ENCODE data around the gene BCAS4.

BCAS4 gene

DNA sequence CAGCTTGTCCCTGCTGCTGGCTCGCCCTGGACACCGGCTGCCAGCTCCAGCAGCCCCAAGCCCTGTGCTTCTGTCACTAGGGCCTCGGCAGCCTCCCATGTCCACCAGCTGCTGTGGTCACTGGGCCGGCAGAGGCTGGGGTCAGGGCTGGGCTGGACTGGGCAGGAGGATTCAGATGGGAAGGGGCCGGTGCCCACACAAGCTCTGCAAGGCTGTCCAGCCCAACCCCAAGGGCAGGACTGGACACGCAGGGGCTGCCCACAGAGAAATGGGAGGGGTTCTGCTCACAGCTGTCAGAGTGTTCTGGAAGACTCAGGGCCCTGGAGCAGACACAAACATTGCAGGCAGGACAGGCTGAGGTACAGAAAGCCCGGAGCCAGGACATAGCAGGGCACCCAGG lies 70.7 kb downstream of the BCAS4 start:
- TF ChIP-seq, protein P1, sequence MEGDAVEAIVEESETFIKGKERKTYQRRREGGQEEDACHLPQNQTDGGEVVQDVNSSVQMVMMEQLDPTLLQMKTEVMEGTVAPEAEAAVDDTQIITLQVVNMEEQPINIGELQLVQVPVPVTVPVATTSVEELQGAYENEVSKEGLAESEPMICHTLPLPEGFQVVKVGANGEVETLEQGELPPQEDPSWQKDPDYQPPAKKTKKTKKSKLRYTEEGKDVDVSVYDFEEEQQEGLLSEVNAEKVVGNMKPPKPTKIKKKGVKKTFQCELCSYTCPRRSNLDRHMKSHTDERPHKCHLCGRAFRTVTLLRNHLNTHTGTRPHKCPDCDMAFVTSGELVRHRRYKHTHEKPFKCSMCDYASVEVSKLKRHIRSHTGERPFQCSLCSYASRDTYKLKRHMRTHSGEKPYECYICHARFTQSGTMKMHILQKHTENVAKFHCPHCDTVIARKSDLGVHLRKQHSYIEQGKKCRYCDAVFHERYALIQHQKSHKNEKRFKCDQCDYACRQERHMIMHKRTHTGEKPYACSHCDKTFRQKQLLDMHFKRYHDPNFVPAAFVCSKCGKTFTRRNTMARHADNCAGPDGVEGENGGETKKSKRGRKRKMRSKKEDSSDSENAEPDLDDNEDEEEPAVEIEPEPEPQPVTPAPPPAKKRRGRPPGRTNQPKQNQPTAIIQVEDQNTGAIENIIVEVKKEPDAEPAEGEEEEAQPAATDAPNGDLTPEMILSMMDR (IDR thresholded peaks at IDR 0.05): no peak
- no peaks in the 10 kb centered on the region for H3K4me1 ChIP-seq
- intact Hi-C loops (cut with DNase I; ENCODE audit: low total_unique reads): no loop called here
- no peaks in the 10 kb centered on the region for H3K9me3 ChIP-seq
- no peak for DNase-seq
- no peaks in the 10 kb centered on the region for H3K36me3 ChIP-seq
- H3K27ac ChIP-seq: no peak overlapping the region
- H3K27me3 ChIP-seq: no peaks in the 10 kb centered on the region
- H3K4me3 ChIP-seq: no peak overlapping the region

DNA sequence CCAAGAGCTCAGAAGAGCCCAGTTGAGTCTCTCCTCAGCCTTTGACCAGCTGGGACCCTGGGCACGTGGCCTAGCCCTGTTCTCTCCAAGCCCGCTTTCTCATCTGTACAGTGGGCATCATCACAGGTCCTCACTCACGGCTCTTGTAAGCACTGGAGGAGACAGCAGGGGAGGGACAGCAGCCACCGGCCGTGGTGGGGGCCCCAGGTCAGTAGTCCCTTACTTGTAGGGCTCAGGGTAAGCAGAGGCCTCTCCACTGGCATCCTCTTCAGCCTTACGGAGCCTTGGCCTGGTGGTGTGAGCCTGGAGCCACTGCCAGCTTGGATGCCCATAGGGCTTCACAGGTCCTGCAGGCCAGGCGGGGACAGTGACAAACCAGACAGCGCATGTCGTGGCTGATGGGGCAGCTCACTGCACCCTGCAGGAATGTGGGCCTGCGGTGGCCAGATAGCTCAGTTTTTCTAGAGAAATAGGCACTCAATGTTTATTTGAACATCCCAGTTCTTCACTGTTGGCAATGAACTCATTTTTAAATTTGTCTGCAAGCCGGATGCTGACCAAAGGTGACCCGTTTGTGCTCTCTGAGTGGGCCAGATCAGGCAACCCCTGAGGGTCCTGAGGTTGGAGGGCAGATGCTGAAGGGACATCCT lies 71.3 kb downstream of the BCAS4 start:
- H3K4me1 ChIP-seq: no peaks in the 10 kb centered on the region
- H3K4me3 ChIP-seq: no peak overlapping the region
- intact Hi-C loops (cut with DNase I; ENCODE audit: low total_unique reads): no loop called here
- H3K36me3 ChIP-seq: no peaks in the 10 kb centered on the region
- H3K9me3 ChIP-seq: no peaks in the 10 kb centered on the region
- DNase-seq: no peak
- no peak overlapping the region for H3K27ac ChIP-seq
- TF ChIP-seq, protein P1 (IDR thresholded peaks at IDR 0.05): no peak
- no peaks in the 10 kb centered on the region for H3K27me3 ChIP-seq

DNA sequence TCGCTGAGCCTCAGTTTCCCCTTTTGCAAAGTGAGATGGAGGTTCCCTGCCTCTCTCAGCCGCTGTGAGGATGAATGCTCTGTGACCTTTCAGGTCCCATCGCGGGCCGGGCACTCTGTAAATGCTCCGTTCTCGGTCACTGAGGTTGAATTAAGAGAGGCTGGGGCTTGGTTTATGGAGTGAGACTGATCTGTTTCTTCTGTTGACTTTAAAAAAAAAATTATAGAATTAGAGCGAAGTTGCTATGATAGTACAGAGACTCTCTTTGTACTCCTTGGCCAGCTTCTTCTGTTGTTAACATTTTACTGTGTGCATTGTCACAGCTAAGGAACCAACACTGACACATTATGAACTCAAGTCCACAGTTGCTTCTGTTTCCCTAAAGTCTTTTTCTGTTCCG lies 72.0 kb downstream of the BCAS4 start:
- TF ChIP-seq, protein P1 (IDR thresholded peaks at IDR 0.05): no peak
- DNase-seq: no peak

DNA sequence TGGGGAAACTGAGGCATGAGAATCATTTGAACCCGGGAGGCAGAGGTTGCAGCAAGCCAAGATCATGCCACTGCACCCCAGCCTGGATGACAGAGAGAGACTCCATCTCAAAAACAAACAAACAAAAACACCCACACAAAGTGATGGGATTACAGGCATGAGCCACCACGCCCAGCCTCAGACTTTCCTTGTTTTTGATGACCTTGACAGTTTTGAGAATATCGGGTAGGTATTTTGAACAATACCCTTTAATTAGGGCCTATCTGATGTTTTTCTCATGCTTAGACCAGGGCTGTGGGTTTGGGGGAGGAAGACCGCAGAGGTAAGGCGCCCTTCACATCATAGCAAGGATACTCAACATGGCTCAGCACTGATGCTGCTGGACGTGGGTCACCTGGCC lies 72.9 kb downstream of the BCAS4 start:
- Histone ChIP-seq H3K4me3 (no peak overlapping the region), H3K27me3 (no peaks in the 10 kb centered on the region), H3K27ac (no peak overlapping the region), H3K9me3 (no peaks in the 10 kb centered on the region), H3K36me3 (no peaks in the 10 kb centered on the region), H3K4me1 (no peaks in the 10 kb centered on the region)
- no peak for DNase-seq
- TF ChIP-seq, protein P1 (IDR thresholded peaks at IDR 0.05): no peak
- intact Hi-C loops (cut with DNase I; ENCODE audit: low total_unique reads): no loop called here

More for the DNA sequence above, 72.0 kb downstream of the BCAS4 start:
- Histone ChIP-seq H3K9me3 (no peaks in the 10 kb centered on the region), H3K27ac (no peak overlapping the region), H3K4me3 (no peak overlapping the region), H3K27me3 (no peaks in the 10 kb centered on the region), H3K4me1 (no peaks in the 10 kb centered on the region), H3K36me3 (no peaks in the 10 kb centered on the region)
- intact Hi-C loops (cut with DNase I; ENCODE audit: low total_unique reads): no loop called here

DNA sequence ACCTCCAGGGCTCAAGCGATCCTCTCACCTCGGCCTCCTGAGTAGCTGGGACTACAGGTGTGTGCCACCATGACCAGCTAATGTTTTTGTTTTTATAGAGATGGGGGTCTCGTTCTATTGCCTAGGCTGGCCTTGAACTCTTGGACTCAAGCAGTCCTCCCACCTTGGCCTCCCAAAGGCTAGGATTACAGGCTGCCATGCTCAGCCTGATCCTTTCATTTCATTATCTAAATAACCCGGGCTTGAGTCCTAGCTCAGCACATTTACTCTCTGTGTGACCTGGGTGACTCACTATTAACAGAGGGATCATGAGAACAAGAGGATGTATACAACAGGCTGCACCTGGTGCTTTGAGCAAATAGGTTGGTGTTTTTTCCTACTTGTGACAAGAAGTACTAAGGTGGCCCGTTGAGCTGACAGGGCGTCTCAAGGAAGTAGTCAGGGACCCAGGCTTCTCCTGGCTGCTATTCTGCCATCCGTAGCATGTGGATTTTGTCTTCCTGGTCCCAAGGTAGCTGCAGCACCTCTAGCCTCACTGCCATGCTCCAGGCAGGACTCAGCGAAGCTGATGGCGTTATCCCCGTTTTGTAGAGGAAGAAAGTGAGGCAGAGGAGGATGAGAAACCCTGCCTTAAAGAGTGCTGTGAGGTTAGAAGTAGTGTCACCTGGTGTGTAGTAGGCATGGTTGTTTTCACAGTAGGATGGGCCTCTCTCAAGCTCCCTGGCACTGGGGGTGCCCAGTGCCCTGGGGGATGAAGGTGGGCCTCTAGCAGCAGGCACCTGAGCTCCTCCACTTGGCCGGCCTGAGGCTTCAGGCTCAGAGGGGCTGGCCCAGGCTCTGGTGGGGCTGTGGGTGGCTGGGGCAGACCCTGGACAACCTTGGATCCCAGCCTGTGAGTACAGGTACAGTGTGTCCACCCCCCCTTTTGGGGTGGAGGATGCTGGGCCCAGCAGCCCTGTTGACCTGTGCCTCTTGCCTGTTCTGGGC lies 73.9 kb downstream of the BCAS4 start:
- no peak overlapping the region for H3K4me3 ChIP-seq
- no peaks in the 10 kb centered on the region for H3K36me3 ChIP-seq
- H3K27me3 ChIP-seq: no peaks in the 10 kb centered on the region
- TF ChIP-seq, protein P1 (IDR thresholded peaks at IDR 0.05): no peak
- H3K4me1 ChIP-seq: no peaks in the 10 kb centered on the region
- DNase-seq: no peak
- H3K27ac ChIP-seq: no peak overlapping the region
- H3K9me3 ChIP-seq: no peaks in the 10 kb centered on the region
- intact Hi-C loops (cut with DNase I; ENCODE audit: low total_unique reads): no loop called here
